GDM1 (cell line): Measurements from ENCODE around the gene NR4A1.

Experiments
- DNase-seq: peaks from one replicate; lab custom pipeline; 2025; lab: John Stamatoyannopoulos, UW

The NR4A1 gene

DNA sequence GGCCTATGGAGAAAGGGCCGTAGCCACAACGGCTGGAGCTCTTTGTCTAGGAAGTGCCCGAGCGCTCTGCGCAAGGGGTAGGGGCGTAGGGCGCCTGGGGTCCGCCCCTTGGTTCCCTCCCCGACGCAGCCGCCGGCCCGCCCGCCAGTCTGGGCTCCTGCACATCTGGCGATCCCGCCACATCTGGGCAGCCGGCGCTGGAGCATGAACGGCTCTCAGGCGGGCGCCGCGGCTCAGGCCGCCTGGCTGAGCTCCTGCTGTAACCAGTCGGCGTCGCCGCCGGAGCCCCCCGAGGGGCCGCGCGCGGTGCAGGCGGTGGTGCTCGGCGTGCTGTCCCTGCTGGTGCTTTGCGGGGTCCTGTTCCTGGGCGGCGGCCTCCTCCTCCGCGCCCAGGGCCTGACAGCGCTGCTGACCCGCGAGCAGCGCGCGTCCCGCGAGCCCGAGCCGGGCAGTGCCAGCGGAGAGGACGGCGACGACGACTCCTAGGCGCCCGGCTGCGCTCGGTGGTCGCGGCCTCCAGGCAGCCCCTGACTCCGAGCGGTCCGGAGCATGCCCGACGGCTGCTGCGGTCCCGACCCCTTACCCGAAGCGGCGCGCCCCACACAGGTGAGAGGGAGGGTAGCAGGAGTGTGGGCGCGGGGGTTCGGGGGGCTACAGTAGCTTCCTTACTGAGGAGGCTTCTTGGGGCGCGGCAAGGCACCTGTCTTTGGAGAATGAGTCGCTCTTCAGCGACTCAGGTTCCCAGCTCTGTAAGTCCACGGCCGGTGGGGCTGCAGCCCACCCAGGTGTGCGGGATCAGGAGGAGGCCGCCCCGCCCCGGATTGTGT is 28.5 kb downstream of the NR4A1 start, which contains the start of gene SMIM41:
TSS of gene SMIM41 (plus strand) at position 129 of the 827 bp plus-strand sequence. CDS start at position 205, 76 bp downstream.
- no peak for DNase-seq

DNA sequence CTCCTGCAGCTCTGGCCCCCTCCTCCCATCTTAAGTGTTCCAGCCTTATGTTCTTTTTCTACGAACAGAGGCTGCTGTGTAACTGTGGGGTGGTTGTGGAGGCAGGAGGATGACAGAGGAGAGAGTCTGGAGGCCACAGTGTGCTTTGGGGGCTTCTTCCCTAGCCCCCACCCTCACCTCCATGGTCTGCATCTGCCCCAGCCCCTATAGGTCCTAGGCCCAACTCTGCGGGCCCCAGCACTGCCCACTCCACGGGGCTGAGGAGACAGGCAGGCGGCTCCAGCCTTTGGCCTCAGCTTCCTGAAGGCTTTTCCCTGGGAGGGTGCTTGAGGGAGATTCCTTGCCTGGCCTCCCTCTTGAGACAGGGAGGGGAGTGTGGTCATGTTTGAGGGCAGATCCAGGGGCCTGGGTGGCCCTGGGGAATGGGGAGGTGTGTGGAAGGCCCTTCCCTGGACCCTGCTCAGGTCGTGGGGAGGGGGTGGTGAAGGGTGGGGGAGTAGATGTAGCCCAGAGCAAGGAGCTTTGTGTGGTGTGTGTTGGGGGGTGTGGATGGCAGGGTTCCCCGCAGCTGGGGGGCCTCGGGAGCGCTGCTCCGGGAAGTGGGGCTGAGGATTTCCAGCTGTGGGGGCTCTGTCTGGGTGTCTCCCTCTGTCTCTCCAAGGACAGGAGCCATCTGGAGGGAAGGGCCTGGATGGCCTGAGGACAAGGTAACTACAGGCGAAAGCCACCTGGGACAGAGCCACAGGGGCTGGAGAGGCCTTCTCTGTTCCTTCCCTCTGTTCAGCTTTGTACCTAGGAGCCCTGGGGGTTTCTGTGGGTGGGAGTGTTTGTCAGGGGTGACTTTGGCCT is 29.4 kb downstream of the NR4A1 start:
- no peak for DNase-seq

DNA sequence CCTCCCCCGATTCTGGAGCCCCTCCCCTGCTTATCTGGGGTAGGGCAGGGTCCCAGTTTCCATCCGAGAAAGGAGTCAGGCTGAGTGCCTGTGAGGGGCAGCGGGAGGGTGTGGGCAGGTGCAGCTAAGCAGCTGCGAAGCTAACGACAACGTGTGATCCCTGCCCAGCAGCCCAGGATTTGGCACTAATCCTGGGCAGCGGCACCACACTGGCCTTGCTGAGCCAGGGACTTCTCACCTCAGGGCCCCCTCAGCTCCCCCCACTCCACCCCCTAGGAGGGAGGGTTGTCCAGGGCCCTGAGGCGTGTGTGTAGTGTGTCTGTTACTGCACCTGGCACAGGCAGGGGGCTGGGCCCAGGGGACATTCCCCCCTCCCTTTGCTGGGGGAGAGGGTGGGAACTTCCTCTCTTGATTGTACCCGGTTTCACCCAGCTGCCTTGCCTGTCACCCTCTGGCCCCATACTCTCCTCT is 30.1 kb downstream of the NR4A1 start:
- DNase-seq = no peak

DNA sequence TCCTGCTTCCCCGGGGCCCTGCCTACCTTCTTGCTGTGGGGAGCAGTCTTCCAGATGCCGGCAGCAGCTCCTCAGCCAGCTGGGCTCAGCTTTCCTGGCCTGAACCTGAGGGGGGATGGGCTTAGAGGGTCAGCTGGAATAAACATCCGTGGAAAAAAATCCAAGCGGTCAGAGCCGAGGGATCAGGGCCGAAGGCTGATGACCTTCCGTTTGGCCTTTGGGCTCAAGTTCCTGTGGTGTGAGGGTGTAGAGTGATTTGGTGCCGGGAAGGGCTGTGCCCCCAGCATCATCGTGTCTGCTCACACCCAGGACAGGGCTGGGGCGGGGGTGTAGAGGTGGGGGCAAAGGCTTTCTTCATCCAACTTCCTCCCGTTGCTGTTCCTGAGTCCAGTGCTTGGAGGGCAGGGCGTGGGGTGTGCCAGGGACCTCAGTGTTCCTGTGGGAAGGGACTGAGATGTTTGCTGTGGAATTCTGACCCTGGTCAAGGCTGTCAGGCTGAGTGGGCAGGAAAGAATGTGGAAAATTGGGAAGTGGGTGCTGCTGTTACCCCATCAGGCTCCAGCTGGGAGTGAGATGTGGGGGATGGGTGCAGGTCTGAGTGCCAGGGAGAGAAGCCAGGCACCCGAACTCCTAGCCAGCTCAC is 30.9 kb downstream of the NR4A1 start:
- no peak for DNase-seq

DNA sequence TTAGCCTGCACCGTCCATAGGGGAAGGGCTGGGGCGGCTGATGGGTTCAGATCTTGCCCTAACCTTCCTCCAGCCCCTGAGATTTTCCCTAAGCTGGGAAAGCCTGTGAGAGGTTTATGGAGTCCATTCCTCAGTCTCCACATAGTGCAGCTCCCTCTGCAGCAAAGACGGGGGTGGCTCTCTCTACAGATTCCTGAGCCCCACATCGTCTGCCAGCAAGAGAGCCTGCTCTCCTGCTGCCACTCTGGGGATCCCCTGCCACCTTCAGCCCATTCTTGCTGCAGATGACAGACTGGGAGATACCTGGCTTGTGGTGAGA is 31.4 kb downstream of the NR4A1 start:
- DNase-seq = no peak

DNA sequence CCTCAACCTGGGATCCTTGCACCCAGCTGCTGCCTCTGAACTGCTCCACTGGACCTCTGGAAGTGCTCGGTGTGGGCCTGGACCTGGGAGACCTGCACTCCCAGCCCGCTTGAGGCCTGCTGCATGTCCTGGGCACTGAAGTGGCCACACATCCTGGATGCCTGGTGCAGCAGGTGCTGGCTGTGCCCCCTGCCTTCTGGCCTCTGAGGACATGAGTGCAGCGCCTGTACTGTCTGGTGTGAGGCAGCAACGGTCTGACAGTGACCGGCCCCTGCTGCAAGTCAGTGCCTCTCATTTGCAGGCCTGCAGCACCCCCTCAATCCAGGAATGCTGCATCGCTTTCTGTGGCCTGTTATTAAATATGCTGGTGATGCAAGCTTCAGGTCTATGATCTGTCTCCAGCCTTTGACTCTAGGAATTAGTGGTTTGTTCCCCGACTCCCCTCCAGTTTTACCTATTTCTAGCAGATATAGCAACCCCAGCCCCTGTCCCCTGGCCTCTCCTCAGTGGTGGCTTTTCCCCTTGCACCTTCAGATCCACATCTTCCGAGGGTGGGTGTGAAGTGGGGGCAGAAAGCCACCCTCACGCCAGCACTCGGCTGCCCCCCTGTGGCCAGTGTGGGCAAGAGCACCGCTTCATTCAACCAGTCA is 31.9 kb downstream of the NR4A1 start:
- DNase-seq = peak; percentile 47

DNA sequence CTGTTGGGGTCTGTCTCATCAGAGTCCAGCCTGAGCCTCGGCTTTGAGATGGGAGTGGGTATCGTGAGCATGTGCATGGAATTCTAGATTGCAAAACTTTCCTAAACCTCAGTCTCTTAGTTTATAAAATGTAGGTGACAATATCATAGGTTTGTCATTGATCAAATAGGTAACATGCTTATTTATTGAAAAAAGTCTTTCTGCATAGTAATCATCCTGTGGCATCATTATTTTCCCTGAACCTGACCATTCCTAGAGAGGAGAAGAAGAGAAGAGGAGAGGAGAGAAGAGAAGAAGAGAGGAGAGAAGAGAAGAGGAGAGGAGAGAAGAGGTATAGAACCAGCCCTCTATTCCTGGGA is 32.4 kb downstream of the NR4A1 start:
- DNase-seq = no peak

DNA sequence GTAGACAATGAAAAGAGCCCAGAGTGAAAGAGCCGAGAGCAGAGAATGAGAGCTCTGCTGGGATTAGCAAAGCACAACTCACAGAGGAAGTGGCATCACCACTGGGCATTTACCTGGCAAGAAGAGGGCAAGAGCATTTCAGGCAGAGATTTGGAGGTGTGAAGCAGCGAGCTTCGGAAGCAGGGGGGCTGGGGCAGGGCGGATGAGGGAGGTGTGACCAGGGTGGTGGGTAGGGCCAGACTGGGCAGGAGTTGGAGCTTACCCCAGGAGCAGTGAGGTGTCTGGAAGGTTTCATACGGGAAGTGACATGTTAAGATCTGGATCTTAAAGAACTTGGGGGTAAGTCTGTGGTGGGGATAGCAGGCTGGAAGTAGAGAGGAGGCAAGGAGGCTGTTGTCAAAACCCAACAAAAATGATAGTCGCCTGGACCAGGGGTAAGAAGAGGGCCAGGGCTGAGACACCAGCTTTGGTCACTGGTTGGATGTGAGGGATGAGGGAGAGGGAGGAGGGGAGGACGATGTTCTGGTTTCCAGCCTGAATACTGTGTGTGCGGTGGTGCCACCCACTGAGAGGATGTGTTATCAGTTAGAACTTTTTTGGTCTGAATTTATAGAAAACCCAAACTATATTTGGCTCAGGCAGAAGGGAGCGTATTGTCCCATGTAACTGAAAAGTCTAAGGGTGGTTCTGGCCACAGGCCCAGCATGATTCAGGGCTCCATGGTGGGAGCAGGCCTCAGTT is 33.4 kb downstream of the NR4A1 start:
- DNase-seq = no peak

DNA sequence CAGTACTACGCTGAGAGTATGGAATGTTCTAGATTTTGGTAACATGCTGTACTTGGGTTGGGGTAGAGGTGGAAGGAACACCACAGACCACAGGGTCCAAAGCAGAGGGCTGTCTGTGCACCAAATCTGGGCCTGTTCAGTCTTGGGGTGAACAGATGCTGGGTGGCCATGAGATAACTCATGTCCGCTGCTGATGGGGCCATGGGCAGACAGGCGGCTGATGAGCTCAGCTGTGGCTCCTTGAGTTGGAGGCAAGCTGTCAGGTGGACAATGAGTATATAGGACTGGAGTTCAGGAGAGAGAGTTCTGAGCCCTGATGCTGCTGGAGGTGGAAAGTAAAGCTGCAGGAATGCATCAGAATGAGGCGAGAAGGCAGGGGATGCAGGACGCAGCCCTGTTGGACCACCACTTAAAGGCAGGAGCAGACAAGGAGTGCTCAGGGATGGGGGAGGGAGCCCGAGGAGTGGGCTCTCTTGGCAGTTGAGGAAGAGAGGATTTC is 34.5 kb downstream of the NR4A1 start:
- no peak for DNase-seq

DNA sequence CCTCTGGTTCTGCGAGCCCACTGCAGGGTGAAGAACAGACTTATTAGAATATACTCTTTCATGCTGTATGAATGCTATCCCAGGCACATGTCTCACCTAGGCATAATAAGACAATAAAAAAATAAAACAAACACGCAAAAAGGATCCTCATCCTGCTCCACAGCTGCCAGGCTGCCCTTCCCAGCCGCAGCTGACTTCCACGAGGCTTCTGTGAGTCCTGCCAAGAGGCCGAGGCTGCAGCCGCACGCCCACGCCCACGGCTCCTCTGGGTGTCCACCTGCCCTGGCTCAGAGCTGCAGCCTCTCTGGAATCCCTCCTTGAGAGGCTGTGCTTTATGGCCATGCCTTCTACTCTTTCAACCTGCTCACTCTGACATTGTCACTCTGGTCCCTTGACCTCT is 35.1 kb downstream of the NR4A1 start:
- no peak for DNase-seq

DNA sequence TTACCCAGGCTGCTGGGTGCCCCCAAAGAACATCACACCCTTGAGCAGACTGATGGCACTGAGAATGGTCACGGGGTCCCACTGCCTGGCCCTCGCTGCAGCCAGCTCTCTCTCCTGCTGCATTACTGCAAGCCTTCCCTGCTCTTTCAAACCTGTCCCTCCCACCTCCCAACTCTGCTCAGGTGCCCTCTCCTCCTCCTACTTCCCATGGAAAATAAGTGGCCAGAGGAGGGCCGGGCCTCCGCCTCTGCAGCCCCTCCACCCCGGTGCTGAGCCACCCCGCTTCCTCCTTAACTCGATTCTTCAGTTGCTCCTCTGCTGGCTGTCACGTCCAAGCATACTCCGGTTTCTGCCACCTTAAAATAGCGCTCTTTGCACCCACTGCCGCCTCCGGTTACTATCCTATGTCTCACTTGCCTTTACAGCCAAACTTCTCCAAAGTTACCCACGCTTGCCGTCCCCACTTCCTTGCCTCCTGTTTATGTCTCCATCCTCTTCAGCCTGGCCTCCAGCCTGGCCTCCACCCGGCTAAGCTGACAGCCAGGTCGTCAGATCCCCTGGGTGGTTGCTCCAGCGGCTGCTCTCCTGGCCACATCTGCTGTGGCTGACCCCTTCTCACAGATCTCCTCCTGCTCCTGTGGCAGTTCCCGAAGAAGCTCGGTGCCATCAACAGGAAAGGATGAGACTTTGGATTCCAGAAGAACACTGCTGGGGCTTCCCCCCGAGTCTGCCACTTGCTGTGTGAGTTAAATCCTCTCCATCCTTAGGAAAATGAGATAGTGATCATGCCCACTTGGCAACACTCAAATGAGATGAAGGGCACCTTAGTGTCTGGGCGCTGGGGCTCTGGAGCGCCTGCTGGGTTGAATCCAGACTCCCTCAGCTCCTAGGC is 35.9 kb downstream of the NR4A1 start:
- DNase-seq = no peak

DNA sequence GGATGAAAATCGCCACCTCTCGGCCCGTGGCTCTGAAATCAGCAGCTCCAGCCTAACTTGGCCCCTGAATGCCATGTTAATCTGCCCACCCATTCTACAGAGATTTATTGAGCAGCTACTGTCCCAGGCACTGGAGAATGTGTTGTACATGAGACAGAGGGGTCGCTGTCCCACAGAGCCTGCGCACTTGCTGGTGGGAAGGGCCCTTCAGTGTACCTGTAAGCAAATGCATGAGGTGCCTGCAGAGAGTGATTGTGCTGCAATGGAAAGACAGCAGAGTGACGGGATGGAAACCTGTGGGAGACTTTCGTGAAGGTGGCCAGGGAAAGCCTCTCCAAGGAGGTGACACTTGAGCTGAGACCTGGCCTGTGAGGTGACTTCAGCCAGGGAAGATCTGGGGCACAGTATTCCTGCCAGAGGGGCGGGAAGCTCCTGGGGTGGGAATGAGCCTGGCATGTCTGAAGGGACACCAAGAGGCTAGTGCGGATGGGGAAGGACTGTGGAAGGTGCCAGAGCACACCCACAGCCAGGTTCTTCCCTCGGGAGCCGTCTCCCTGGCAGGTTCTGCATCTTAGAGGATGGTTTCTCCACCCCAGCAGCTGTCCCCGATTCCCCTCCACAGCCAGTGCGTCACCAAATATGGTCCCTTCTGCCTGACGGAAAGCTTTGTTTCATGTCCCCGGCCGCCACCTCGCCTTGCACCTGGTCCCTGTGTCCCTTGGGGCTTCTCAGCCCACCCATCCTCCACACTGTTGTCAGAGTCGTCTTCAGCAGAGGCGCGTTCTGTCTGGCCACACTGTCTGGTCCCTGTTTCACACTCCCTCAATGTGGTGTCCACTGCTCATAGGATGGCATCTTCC is 36.9 kb downstream of the NR4A1 start:
- DNase-seq = no peak

DNA sequence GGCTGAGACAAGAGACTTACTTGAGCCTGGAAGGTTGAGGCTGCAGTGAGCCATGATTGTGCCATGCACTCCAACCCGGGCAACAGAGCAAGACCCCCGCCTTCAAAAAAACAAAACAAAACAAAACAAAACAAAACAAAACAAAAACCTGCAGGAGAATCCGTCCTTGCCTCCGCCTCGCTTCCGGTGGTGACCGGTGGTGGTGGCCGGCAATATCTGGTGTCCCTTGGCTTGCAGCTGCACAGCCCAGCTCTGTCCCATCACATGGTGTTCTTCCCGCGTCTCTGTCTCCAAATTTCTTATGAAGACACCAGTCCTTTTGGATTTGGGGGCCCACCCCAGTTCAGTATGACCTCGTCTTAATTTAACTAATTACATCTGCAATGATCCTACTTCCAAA is 38.2 kb downstream of the NR4A1 start:
- DNase-seq = no peak

DNA sequence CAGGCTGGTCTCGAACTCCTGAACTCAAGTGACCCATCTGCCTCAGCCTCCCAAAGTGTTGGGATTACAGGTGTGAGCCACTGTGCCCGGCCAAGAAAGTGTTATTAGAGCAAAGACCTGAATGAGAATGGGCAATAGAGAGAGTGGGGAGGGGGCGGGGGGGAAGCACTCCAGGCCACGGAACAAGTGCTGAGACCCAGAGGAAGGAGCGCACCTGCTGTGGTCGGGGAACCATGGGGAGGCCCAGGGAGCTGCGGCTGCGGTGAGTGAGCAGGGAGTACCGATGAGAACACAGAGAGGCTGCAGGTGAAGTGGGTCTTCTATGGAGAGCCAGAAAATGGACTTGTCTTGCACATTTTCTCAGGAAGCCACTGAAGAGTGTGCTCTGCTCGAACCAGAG is 39.0 kb downstream of the NR4A1 start:
- no peak for DNase-seq

DNA sequence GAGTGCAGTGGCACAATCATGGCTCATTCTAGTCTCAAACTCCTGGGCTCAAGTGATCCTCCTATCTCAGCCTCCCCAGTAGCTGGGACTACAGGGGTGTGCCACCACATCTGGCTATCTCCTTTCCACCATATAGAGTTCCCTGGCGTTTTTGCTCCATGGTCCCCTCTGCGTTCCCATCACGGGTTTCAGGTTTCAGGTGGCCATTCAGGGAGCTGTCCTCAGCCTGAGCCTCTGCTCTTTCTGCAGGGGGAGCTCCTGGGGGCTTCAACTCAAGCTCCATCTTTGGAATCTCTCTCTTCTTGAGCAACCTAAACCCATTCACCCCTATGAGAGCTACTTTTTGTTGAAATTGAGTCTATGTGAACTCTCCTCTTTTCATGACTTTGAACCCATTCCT is 39.8 kb downstream of the NR4A1 start:
- DNase-seq = no peak

DNA sequence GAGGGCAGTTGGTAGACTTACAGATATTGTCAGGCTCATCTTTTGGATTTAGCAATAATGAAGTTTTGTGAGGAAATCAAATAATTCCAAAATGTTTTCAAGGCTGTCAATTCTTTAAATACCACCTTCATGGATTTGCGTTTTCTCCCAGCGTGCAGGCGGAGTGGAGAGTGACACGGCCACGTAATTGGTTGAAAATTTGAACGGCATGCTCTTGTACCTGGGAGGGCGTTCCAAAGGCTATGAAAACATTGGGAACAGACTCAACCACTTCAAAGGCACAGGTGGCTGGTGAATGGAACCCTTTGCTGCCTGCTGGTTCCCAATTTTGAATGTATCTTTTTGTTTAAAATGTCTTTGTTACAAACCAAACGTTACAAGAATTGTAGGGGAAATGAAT is 40.6 kb downstream of the NR4A1 start:
- DNase-seq = no peak

DNA sequence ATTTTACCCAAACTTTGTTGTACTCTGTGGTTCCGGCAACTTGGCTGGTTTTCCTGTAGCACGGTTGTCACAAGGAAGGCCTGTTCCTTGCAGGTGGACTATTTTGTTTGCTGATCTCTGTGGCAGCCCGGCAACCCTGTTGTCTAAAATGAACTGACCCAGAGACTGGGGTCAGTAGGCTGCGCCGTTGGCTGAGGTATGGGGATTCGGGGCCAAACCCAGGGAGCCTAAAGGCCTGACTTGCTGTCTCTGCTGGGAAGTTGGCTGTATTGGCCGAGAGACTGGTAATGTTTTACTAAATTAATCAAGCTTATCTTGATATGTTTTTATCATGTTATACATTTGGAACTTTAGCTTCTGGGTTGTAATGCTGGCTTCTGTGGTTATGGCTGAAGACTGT is 42.1 kb downstream of the NR4A1 start:
- DNase-seq = no peak

DNA sequence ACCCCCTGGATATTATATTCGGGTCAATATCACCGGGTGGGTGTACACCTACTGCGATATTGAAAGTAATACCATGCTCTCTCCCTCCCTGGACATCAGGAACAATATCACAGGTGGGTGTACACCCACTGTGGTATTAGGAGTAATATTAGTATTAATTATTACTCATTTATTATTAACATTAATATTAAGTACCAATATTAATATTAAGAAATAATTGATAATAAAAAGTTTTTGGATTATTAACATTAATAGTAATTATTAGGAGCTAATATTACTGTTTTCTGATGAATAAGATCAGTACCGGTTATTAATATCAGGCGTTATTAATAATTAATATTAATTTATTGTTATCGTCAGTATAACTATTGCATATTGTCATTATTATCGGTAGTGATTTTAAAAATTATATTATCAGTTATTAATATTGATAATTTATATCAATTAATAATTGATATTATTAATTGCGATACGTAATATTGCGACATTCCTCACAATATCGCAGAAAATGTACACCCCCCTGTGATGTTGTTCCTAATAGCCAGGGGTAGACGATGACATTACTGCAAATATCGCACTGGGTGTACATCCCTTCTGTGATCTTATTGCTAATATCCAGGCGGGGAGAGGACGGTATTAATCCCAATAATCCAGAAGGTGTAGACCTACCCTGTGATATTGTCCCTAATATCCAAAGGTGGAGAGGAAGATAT is 45.2 kb downstream of the NR4A1 start:
- DNase-seq = no peak
